Measurements from ENCODE around the gene CHMP4A. TPM values are rescaled to one million over a fixed set of nuclear protein-coding genes. Genes with fewer than 3 reads are reported as not detected.
"Not testable (repeated sequence)": the region's sequence is repeated elsewhere in the genome, so short reads cannot be mapped to it uniquely, and the experiment has no call there.

Gene CHMP4A
- total RNA-seq, 1 experiment from 2014 or later: 31.2 TPM

- Histone ChIP-seq H3K36me3 (ENCODE audit: low read depth) (no peaks in the 10 kb centered on the region), H3K4me3 (no peak overlapping the region), H3K9me2 (ENCODE audit: insufficient read depth) (no peaks in the 10 kb centered on the region), H2AFZ (no peak overlapping the region), H4K20me1 (ENCODE audit: insufficient read depth) (no peaks in the 10 kb centered on the region), H3K27me3 (ENCODE audit: insufficient read depth, low read depth) (no peaks in the 10 kb centered on the region), H3K4me2 (no peak overlapping the region), H3K9me3 (ENCODE audit: insufficient read depth, low read depth) (no peaks in the 10 kb centered on the region), H3F3A (ENCODE audit: insufficient read depth, low read depth) (peaks cover 12% of the 10 kb centered on the region; the same call in 1 of the 2 replicates), H3K27ac (no peak overlapping the region), H3K79me2 (ENCODE audit: low read depth) (no peaks in the 10 kb centered on the region), H3K4me1 (replicated peaks; ENCODE audit: insufficient read depth) (peaks cover 6% of the 10 kb centered on the region)
- ChIA-PET CTCF (interaction anchor here (0.7 kb wide), 1 partner anchor 210 kb away, joined by 3 read pairs; no protein-coding TSS in a partner anchor), POLR2A (ENCODE audit: unreplicated experiment) (interaction anchor here (0.6 to 0.7 kb wide), 2 partner anchors 46 to 122 kb away, joined by 3 to 6 read pairs; no protein-coding TSS in a partner anchor)
- intact Hi-C loops (cut with micrococcal nuclease; ENCODE audit: unreplicated experiment): no loop called here
- BruUV-seq (replicated peaks): no TSS peak
- no peak for TF ChIP-seq EZH2 (IDR thresholded peaks at IDR 0.05; ENCODE audit: low read depth)
- TF ChIP-seq CTCF (conservative IDR thresholded peaks at IDR 0.05): no peak
- no peak for DNase-seq
These were observed 33.5 kb upstream of the CHMP4A start for GRCh38 chr14:24246765-24247212.

- H3K4me2 ChIP-seq; H3K27me3 ChIP-seq (ENCODE audit: insufficient read depth, low read depth); H3K79me2 ChIP-seq (ENCODE audit: low read depth); BruUV-seq (replicated peaks); H3K27ac ChIP-seq; H3K9me3 ChIP-seq (ENCODE audit: insufficient read depth, low read depth); H3K36me3 ChIP-seq (ENCODE audit: low read depth); H4K20me1 ChIP-seq (ENCODE audit: insufficient read depth); H3K4me3 ChIP-seq; H3K9me2 ChIP-seq (ENCODE audit: insufficient read depth); H2AFZ ChIP-seq; CTCF ChIA-PET; DNase-seq; intact Hi-C loops (cut with micrococcal nuclease; ENCODE audit: unreplicated experiment); H3K4me1 ChIP-seq (replicated peaks; ENCODE audit: insufficient read depth): not testable (repeated sequence)
- H3F3A ChIP-seq (ENCODE audit: insufficient read depth, low read depth): peaks cover 16% of the 10 kb centered on the region; the same call in 1 of the 2 replicates
- POLR2A ChIA-PET (ENCODE audit: unreplicated experiment): interaction anchor here (0.6 kb wide), 1 partner anchor 14 kb away, joined by 3 read pairs; no protein-coding TSS in a partner anchor
These were observed 32.1 kb upstream of the CHMP4A start for GRCh38 chr14:24245350-24245749.

DNA sequence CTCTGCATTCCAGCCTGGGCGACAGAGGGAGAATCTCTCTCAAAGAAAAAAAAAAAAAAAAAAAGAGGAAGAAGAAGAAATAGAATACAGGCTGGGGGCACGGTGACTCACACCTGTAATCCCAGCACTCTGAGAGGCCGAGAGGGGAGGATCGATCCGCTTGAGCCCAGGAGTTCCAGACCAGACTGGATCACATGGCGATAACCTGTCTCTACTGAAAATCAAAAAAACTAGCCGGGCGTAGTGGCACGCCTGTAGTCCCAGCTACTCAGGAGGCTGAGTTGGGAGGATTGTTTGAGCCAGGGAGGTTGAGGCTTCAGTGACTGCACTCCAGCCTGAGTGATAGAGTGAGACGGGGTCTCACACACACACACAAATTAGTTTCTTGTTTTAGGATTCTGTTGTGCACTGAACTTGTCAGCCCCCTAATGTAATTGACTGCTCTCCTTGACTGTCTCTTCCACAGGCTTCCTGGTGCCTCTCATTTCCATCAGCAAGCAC, 30.1 kb upstream of the CHMP4A start:
- peaks cover 16% of the 10 kb centered on the region; the same call in 1 of the 2 replicates for H3F3A ChIP-seq (ENCODE audit: insufficient read depth, low read depth)
- ChIA-PET CTCF (interaction anchor here (0.6 to 1.8 kb wide), 9 partner anchors 22 to 157 kb away, joined by 3 to 21 read pairs (median 4); partner anchors contain the start of genes CIDEB, DHRS1, NOP9 and RABGGTA), POLR2A (ENCODE audit: unreplicated experiment) (interaction anchor here (0.7 kb wide), 1 partner anchor 54 kb away, joined by 8 read pairs; no protein-coding TSS in a partner anchor)
- no peaks in the 10 kb centered on the region for H3K9me2 ChIP-seq (ENCODE audit: insufficient read depth)
- H3K4me1 ChIP-seq (replicated peaks; ENCODE audit: insufficient read depth): peaks cover 6% of the 10 kb centered on the region
- H2AFZ ChIP-seq: peak overlapping the region; percentile 85
- H3K36me3 ChIP-seq (ENCODE audit: low read depth): no peaks in the 10 kb centered on the region
- no TSS peak for BruUV-seq (replicated peaks)
- DNase-seq: peak in 1 of 2 experiments; percentile 55
- intact Hi-C loops (cut with micrococcal nuclease; ENCODE audit: unreplicated experiment): loop anchor here (1.0 to 5.0 kb wide), 4 partner anchors 31 to 189 kb away; no protein-coding TSS in a partner anchor
- H3K79me2 ChIP-seq (ENCODE audit: low read depth): no peaks in the 10 kb centered on the region
- peak overlapping the region; percentile 93 for H3K4me2 ChIP-seq
- H3K27me3 ChIP-seq (ENCODE audit: insufficient read depth, low read depth): no peaks in the 10 kb centered on the region
- H3K9me3 ChIP-seq (ENCODE audit: insufficient read depth, low read depth): no peaks in the 10 kb centered on the region
- no peaks in the 10 kb centered on the region for H4K20me1 ChIP-seq (ENCODE audit: insufficient read depth)
- peak overlapping the region; percentile 86; the same call in 1 of the 2 replicates for H3K4me3 ChIP-seq
- TF ChIP-seq EZH2 (IDR thresholded peaks at IDR 0.05; ENCODE audit: low read depth) (no peak), CTCF (conservative IDR thresholded peaks at IDR 0.05) (no peak)
- H3K27ac ChIP-seq: peak overlapping the region; percentile 92
